ENCODE measurements around the gene LRRC71. TPM values are rescaled to one million over a fixed set of nuclear protein-coding genes. Genes with fewer than 3 reads are reported as not detected.
A peak's percentile ranks its signal among the peaks of the same experiment; 100 is the strongest.

The LRRC71 gene
- total RNA-seq, 4 donors from 2014 or later: 1.2 TPM; not detected in 3

DNA sequence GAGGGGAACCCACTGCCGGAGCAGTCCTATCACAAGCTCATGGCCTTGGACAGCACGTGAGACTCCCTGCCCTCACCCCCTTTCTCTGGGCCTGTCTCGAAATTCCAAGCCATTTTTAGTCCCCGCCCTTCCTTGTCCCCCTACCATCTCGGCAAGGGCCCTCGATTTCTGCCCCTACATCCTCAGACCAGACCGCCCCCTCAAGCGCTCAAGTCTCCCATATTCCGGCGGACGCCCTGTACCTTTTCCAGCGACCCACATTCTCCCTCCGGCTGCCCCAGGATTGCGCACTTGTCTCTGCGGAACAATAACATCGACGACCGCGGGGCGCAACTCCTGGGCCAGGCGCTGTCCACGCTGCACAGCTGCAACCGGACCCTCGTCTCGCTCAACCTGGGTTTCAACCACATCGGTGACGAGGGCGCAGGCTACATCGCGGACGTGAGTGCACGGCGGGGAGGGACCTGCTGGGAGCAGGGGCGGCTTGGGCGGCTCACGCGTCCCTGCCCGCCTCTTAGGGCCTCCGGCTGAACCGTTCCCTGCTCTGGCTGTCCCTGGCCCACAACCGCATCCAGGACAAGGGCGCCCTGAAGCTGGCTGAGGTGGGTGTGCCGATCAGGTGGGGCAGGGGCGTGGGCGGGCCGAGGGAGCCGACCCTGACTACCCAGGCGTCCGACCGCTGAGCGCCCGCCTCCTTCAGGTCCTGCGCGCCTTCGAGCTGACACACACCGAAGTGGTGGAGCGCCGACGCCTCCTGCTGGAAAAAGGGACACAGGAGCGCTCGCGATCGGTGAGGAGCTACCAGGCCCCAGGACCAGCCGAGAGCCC lies 7.0 kb downstream of the LRRC71 start:
- intact Hi-C loops (cut with DNase I; ENCODE audit: low total_unique reads) (no loop called here), in situ Hi-C loops (cut with MboI; ENCODE audit: low pct_ligation_motif_present in 1 of 4, low pct_unique_long_range_greater_than_20kb in 1 of 4, low sequenced_read_pairs in 3 of 4) (no loop called here)
- Histone ChIP-seq H3K9me3 (no peaks in the 10 kb centered on the region), H3K4me3 (peak overlapping the region in 2 of 4 donors; percentile 15 to 35), H3K27me3 (peaks cover 84% of the 10 kb centered on the region), H3K27ac (no peak overlapping the region), H3K36me3 (no peaks in the 10 kb centered on the region), H3K4me1 (peaks cover 6 to 30% (median 17%) of the 10 kb centered on the region in 4 donors)
- WGBS, 2 donors (ENCODE audit: low coverage in 1 of 2): 11 to 33% methylated on average over 6 to 35 of the region's 64 CpGs
- TF ChIP-seq EP300 (IDR thresholded peaks at IDR 0.05; ENCODE audit: low read depth): no peak
- TF ChIP-seq CTCF (IDR thresholded peaks at IDR 0.05): peak; percentile 36 to 64 (median 54)
- no peak for TF ChIP-seq POLR2AphosphoS5 (IDR thresholded peaks at IDR 0.05)
- TF ChIP-seq POLR2A (IDR thresholded peaks at IDR 0.05): no peak
- peak; percentile 72 for DNase-seq

DNA sequence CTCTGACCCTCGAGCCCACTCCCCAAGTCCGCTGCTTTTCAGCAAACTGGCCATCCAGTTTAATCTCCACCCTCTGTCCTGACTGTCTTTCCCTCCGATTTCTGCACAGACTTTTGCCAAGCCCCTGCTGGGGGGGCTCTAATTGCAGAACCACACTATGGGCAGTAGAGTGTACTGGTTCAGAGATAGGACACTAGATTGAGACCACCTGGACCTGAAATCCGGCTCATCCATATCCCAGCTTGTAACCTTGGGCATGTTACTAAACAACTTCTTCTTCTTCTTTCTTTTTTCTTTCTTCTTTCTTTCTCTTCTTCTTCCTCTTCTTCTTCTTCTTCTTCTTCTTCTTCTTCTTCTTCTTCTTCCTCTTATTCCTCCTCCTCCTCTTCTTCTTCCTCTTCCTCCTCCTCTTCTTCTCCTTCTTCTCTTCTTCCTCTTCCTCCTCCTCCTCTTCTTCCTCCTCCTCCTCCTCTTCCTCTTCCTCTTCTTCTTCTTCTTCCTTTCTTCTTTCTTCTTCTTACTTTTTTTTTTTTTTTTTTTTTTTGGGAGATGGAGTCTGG lies 7.7 kb downstream of the LRRC71 start:
- H3K4me1 ChIP-seq: peaks cover 6 to 30% (median 17%) of the 10 kb centered on the region in 4 donors
- intact Hi-C loops (cut with DNase I; ENCODE audit: low total_unique reads): no loop called here
- no peaks in the 10 kb centered on the region for H3K9me3 ChIP-seq
- H3K27ac ChIP-seq: no peak overlapping the region
- peak overlapping the region in 2 of 4 donors; percentile 15 to 35 for H3K4me3 ChIP-seq
- WGBS, 2 donors (ENCODE audit: low coverage in 1 of 2): 6% methylated on average over 4 of the region's 4 CpGs; no CpG with 5 or more reads in 1 of the 2 donors
- TF ChIP-seq CTCF (IDR thresholded peaks at IDR 0.05) (no peak), EP300 (IDR thresholded peaks at IDR 0.05; ENCODE audit: low read depth) (no peak), POLR2A (IDR thresholded peaks at IDR 0.05) (no peak), POLR2AphosphoS5 (IDR thresholded peaks at IDR 0.05) (no peak)
- in situ Hi-C loops (cut with MboI; ENCODE audit: low pct_ligation_motif_present in 1 of 4, low pct_unique_long_range_greater_than_20kb in 1 of 4, low sequenced_read_pairs in 3 of 4): no loop called here
- no peak for DNase-seq
- no peaks in the 10 kb centered on the region for H3K36me3 ChIP-seq
- peaks cover 77% of the 10 kb centered on the region for H3K27me3 ChIP-seq

DNA sequence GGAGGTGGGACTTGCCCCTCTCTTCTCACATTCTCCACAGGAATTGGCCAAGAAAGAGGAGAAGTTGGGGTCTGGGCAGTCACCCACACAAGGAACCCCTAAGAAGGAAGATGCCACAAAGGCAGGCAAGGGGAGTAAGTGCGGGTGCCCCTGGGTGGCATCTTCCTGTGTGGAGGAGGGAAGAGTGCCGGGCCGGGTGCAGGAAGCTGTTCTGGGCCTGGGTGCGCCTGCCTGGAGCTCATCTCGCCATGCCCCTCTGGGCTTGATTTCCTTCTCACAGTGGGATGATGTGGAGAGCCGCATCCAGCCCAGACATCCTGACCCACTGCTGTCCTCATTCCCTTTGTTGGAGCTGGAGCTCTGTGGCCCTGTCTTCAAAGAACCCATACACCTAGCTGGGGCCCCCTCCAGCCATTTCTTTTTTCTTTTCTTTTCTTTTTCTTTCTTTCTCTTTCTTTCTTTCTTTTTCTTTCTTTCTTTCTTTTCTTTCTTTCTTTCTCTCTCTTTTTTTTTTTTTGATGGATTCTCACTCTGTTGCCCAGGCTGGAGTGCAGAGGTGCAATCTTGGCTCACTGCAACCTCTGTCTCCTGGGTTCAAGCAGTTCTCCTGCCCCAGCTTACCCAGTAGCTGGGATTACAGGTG lies 9.3 kb downstream of the LRRC71 start:
- TF ChIP-seq POLR2AphosphoS5 (IDR thresholded peaks at IDR 0.05): no peak
- 57 to 70% methylated on average over 2 to 6 of the region's 6 CpGs for WGBS, 2 donors (ENCODE audit: low coverage in 1 of 2)
- Histone ChIP-seq H3K4me3 (no peak overlapping the region), H3K27ac (no peak overlapping the region), H3K9me3 (no peaks in the 10 kb centered on the region), H3K36me3 (no peaks in the 10 kb centered on the region), H3K27me3 (peaks cover 61% of the 10 kb centered on the region), H3K4me1 (peaks cover 0 to 20% (median 7%) of the 10 kb centered on the region in 4 donors)
- in situ Hi-C loops (cut with MboI; ENCODE audit: low pct_ligation_motif_present in 1 of 4, low pct_unique_long_range_greater_than_20kb in 1 of 4, low sequenced_read_pairs in 3 of 4): loop anchor here in 1 of 4 donors (10.0 kb wide), 1 partner anchor 145 kb away; no protein-coding TSS in a partner anchor
- intact Hi-C loops (cut with DNase I; ENCODE audit: low total_unique reads): no loop called here
- DNase-seq: no peak

DNA sequence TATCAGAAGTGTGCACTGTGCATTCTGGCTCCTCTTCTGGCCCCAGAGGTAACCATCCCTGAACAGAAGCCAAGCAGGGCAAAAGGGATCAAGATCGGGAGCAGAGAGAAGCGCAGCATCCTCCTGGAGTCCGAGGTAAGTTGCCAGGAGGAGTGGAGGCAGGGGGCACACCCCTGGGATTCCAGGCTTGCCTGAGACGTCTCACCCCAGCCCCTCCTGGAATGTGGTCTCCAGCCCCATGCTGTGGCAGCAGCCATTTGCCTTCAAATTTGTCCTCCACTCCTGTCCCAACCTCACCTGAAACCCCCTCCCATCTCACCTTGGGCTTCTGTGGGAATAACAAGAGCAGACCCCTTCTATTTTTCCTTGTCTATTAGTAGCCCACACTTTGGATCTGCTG lies 10.1 kb downstream of the LRRC71 start:
- Histone ChIP-seq H3K4me3 (no peak overlapping the region), H3K4me1 (peaks cover 0 to 20% (median 7%) of the 10 kb centered on the region in 4 donors), H3K27me3 (peaks cover 53% of the 10 kb centered on the region), H3K27ac (no peak overlapping the region), H3K9me3 (no peaks in the 10 kb centered on the region), H3K36me3 (peaks cover 0 to under 1% (median 0%) of the 10 kb centered on the region in 4 donors)
- 46% methylated on average over 4 of the region's 4 CpGs; no CpG with 5 or more reads in 1 of the 2 donors for WGBS, 2 donors (ENCODE audit: low coverage in 1 of 2)
- no peak for TF ChIP-seq EP300 (IDR thresholded peaks at IDR 0.05; ENCODE audit: low read depth)
- TF ChIP-seq POLR2AphosphoS5 (IDR thresholded peaks at IDR 0.05): no peak
- intact Hi-C loops (cut with DNase I; ENCODE audit: low total_unique reads) (no loop called here), in situ Hi-C loops (cut with MboI; ENCODE audit: low pct_ligation_motif_present in 1 of 4, low pct_unique_long_range_greater_than_20kb in 1 of 4, low sequenced_read_pairs in 3 of 4) (loop anchor here in 1 of 4 donors (10.0 kb wide), 1 partner anchor 144 kb away; no protein-coding TSS in a partner anchor)
- DNase-seq: no peak
